Activated CD8-positive, alpha-beta T cell treated with anti-CD3 and anti-CD28 coated beads for 36 hours (primary cell): ENCODE data around the gene RAB40C. TPM values are rescaled to one million over a fixed set of nuclear protein-coding genes. Genes with fewer than 3 reads are reported as not detected.

Source experiments
- ATAC-seq: fragments of 200-7000 bp; cut with Tn5 transposase; one replicate; pipeline ENCODE4 v1.10.0; 2021; ENCODE audit warnings: mild to moderate bottlenecking, moderate library complexity
- CTCF ChIA-PET: fragments of 350-600 bp; sonication (Branson Sonifier 250); formaldehyde crosslinking; loops from one replicate; lab custom pipeline; 2021; ENCODE audit warnings: antibody characterized with exemption; lab: Charles Lee
- POLR2A ChIA-PET: fragments of 350-600 bp; sonication (Branson Sonifier 250); formaldehyde crosslinking; loops from one replicate; lab custom pipeline; 2021; ENCODE audit warnings: antibody characterized with exemption; lab: Charles Lee
- DNase-seq: peaks from one replicate; pipeline ENCODE4 v3.0.0-alpha.2; 2020
- H3K27ac Mint-ChIP-seq: one replicate; pipeline ENCODE4 v1.8.0; 2021; ENCODE audit warnings: mild to moderate bottlenecking, mixed read lengths
- H3K27me3 Mint-ChIP-seq: one replicate; pipeline ENCODE4 v1.8.0; 2021; ENCODE audit warnings: mixed read lengths
- H3K36me3 Mint-ChIP-seq: one replicate; pipeline ENCODE4 v1.8.0; 2021; ENCODE audit warnings: low read depth, mixed read lengths
- H3K4me1 Mint-ChIP-seq: one replicate; pipeline ENCODE4 v1.8.0; 2021; ENCODE audit warnings: low read depth, mixed read lengths
- H3K4me3 Mint-ChIP-seq: one replicate; pipeline ENCODE4 v1.8.0; 2021; ENCODE audit warnings: mild to moderate bottlenecking, moderate library complexity, mixed read lengths
- H3K9me3 Mint-ChIP-seq: one replicate; pipeline ENCODE4 v1.8.0; 2021; ENCODE audit warnings: mixed read lengths
- intact Hi-C: fragments of 100-400 bp; cut with micrococcal nuclease; formaldehyde crosslinking; loops from one replicate; pipeline ENCODE4 v1.10.0; 2022
- total RNA-seq, 2 experiments: library from RNA; stranded (reverse); gene quantifications; one replicate each; pipeline ENCODE4 v1.2.3, GENCODE V29; 2021
- TF ChIP-seq, protein P1 (sequence below): fragments of 200-600 bp; IDR thresholded peaks from one replicate; pipeline ENCODE4 v1.8.0; 2022; ENCODE audit warnings: antibody characterized with exemption, mild to moderate bottlenecking

RAB40C gene
- total RNA-seq, 2 experiments from 2014 or later, result 8.1 to 8.8 TPM

DNA sequence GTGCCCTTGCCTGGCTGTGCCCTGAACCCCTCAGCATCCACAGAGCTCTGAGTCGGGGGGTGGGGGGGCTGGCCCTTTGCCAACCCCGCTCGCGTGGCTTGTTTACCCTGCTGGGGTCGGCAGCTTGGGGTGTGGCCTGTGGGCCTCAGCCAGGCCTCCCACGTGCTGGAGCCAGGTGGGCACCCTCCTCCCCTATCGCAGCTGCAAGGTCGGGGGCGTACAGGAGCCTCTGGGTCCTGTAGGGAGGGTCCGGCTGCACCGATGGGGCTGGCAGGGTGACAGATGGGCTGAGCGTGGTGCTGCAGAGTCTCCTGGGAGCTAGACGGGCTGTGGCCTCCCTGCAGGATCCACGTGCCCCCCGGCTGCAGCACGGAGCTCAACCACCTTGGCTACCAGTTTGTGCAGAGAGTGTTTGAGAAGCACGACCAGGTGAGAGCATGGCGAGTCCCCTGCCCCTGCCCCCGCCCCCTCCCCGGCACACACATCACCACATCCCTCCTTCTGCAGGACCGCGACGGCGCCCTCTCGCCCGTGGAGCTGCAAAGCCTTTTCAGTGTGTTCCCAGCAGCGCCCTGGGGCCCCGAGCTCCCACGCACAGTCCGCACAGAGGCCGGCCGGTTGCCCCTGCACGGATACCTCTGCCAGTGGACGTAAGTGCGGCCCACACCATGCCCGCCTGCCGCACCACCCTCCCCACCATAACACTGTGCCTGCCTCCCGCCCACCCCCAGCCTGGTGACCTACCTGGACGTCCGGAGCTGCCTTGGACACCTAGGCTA is 81.7 kb downstream of the RAB40C start:
- POLR2A ChIA-PET, result interaction anchor here (1.2 to 1.7 kb wide), 3 partner anchors 9 to 35 kb away, joined by 4 to 6 read pairs (median 5); partner anchors contain the start of genes METTL26 and STUB1
- no peak overlapping the region for H3K27ac Mint-ChIP-seq
- TF ChIP-seq, protein P1, sequence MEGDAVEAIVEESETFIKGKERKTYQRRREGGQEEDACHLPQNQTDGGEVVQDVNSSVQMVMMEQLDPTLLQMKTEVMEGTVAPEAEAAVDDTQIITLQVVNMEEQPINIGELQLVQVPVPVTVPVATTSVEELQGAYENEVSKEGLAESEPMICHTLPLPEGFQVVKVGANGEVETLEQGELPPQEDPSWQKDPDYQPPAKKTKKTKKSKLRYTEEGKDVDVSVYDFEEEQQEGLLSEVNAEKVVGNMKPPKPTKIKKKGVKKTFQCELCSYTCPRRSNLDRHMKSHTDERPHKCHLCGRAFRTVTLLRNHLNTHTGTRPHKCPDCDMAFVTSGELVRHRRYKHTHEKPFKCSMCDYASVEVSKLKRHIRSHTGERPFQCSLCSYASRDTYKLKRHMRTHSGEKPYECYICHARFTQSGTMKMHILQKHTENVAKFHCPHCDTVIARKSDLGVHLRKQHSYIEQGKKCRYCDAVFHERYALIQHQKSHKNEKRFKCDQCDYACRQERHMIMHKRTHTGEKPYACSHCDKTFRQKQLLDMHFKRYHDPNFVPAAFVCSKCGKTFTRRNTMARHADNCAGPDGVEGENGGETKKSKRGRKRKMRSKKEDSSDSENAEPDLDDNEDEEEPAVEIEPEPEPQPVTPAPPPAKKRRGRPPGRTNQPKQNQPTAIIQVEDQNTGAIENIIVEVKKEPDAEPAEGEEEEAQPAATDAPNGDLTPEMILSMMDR, result no peak
- peaks cover 12% of the 10 kb centered on the region for H3K4me1 Mint-ChIP-seq
- intact Hi-C loops, result no loop called here
- DNase-seq (no peak), ATAC-seq (no peak)
- CTCF ChIA-PET, result no interaction called here
- no peak overlapping the region for H3K4me3 Mint-ChIP-seq
- H3K9me3 Mint-ChIP-seq, result no peaks in the 10 kb centered on the region
- H3K36me3 Mint-ChIP-seq, result peaks cover 10% of the 10 kb centered on the region
- peaks cover 4% of the 10 kb centered on the region for H3K27me3 Mint-ChIP-seq

GRCh38 chr16:672371-672770 is 82.5 kb downstream of the RAB40C start:
- ATAC-seq, result no peak
- Mint-ChIP-seq H3K27me3 (peaks cover 7% of the 10 kb centered on the region), H3K9me3 (no peaks in the 10 kb centered on the region), H3K27ac (no peak overlapping the region), H3K4me3 (no peak overlapping the region), H3K36me3 (peaks cover 10% of the 10 kb centered on the region), H3K4me1 (peaks cover 11% of the 10 kb centered on the region)
- POLR2A ChIA-PET, result interaction anchor here (1.2 kb wide), 1 partner anchor 21 kb away, joined by 4 read pairs; no protein-coding TSS in a partner anchor
- TF ChIP-seq, protein P1, result no peak
- intact Hi-C loops, result no loop called here
- DNase-seq, result no peak
- CTCF ChIA-PET, result no interaction called here

DNA sequence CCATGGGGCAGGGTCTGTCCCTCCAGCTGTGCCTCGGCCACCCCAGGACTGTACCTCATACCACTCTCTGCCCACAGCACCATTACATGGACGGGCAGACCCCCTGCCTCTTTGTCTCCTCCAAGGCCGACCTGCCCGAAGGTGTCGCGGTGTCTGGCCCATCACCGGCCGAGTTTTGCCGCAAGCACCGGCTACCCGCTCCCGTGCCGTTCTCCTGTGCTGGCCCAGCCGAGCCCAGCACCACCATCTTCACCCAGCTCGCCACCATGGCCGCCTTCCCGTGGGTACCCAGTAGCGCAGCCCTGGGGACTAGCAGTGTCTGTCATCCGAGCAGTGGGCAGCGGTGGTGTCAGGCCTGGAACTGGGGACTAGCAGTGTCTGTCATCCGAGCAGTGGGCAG is 83.0 kb downstream of the RAB40C start:
- Mint-ChIP-seq H3K9me3 (no peaks in the 10 kb centered on the region), H3K27ac (no peak overlapping the region), H3K36me3 (peaks cover 10% of the 10 kb centered on the region), H3K4me1 (peaks cover 7% of the 10 kb centered on the region), H3K27me3 (peaks cover 7% of the 10 kb centered on the region), H3K4me3 (no peak overlapping the region)
- TF ChIP-seq, protein P1, result no peak
- intact Hi-C loops, result no loop called here
- ChIA-PET POLR2A (interaction anchor here (0.8 kb wide), 1 partner anchor 8 kb away, joined by 5 read pairs; no protein-coding TSS in a partner anchor), CTCF (no interaction called here)
- ATAC-seq (no peak), DNase-seq (no peak)

DNA sequence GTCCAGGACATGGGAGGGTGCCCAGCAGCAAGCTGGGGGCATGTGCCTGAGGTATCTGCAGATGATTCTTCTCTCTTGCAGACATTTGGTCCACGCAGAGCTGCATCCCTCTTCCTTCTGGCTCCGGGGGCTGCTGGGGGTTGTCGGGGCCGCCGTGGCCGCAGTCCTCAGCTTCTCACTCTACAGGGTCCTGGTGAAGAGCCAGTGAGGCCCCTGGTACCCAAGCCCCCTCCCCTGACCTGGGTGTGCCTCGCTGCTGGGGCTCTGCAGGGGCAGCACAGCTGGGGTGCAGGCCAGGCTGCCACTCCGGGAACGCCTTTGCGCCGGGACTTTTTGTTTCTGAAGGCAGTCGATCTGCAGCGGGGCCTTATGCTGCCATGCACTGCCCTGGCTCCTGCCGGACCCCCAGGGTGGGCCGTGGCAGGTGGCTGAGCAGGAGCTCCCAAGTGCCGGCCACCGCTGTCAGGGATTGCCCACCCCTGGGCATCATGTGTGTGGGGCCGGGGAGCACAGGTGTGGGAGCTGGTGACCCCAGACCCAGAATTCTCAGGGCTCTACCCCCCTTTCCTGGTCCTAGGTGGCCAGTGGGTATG is 83.6 kb downstream of the RAB40C start:
- Mint-ChIP-seq H3K9me3 (no peaks in the 10 kb centered on the region), H3K4me1 (peaks cover 7% of the 10 kb centered on the region), H3K36me3 (peaks cover 10% of the 10 kb centered on the region), H3K27me3 (peaks cover 7% of the 10 kb centered on the region), H3K27ac (no peak overlapping the region), H3K4me3 (no peak overlapping the region)
- ChIA-PET CTCF (no interaction called here), POLR2A (interaction anchor here (0.8 to 1.5 kb wide), 2 partner anchors 9 to 16 kb away, joined by 3 to 5 read pairs; partner anchors contain the start of gene WDR24)
- ATAC-seq (no peak), DNase-seq (no peak)
- TF ChIP-seq, protein P1, result no peak
- intact Hi-C loops, result no loop called here
